Measurements from ENCODE around the gene CTBP2.

CTBP2 gene

GRCh38 chr10:125125951-125126735, 34.2 kb downstream of the CTBP2 start:
- peaks cover 56% of the 10 kb centered on the region for H3K36me3 Mint-ChIP-seq (ENCODE audit: low read depth)
- H3K4me1 Mint-ChIP-seq: peaks cover 53% of the 10 kb centered on the region
- no peaks in the 10 kb centered on the region for H3K9me3 Mint-ChIP-seq
- H3K27ac Mint-ChIP-seq: peak overlapping the region in 2 of 3 experiments; percentile 37 to 43
- H3K4me3 Mint-ChIP-seq: no peak overlapping the region
- TF ChIP-seq, protein P1, sequence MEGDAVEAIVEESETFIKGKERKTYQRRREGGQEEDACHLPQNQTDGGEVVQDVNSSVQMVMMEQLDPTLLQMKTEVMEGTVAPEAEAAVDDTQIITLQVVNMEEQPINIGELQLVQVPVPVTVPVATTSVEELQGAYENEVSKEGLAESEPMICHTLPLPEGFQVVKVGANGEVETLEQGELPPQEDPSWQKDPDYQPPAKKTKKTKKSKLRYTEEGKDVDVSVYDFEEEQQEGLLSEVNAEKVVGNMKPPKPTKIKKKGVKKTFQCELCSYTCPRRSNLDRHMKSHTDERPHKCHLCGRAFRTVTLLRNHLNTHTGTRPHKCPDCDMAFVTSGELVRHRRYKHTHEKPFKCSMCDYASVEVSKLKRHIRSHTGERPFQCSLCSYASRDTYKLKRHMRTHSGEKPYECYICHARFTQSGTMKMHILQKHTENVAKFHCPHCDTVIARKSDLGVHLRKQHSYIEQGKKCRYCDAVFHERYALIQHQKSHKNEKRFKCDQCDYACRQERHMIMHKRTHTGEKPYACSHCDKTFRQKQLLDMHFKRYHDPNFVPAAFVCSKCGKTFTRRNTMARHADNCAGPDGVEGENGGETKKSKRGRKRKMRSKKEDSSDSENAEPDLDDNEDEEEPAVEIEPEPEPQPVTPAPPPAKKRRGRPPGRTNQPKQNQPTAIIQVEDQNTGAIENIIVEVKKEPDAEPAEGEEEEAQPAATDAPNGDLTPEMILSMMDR (IDR thresholded peaks at IDR 0.05; ENCODE audit: unreplicated experiment in 3 of 3): no peak
- no peaks in the 10 kb centered on the region for H3K27me3 Mint-ChIP-seq (ENCODE audit: low read depth)

DNA sequence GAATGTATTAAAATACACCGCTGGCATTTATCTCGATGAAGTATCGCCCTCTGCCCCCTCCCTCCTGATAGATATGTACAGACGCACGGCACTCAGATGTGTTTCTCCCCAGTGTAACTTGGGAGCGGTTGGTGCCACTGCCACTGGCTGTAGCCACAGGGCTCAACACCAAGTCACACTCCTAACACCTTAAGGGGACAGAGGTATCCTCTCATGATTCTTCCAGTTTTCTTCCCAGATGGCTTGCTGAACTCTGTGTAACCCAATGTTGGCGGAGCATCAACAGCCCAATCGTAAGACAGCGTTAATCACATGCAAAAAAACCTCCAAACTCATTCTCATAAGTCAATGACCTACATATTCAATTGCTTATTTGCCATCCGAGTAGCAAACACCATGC, 35.5 kb downstream of the CTBP2 start:
- H3K9me3 Mint-ChIP-seq: no peaks in the 10 kb centered on the region
- peaks cover 44% of the 10 kb centered on the region for H3K36me3 Mint-ChIP-seq (ENCODE audit: low read depth)
- H3K27ac Mint-ChIP-seq: peak overlapping the region; percentile 13 to 70 (median 37)
- H3K4me1 Mint-ChIP-seq: peaks cover 56% of the 10 kb centered on the region
- TF ChIP-seq, protein P1 (IDR thresholded peaks at IDR 0.05; ENCODE audit: unreplicated experiment in 3 of 3): no peak
- no peaks in the 10 kb centered on the region for H3K27me3 Mint-ChIP-seq (ENCODE audit: low read depth)
- H3K4me3 Mint-ChIP-seq: no peak overlapping the region

GRCh38 chr10:125124115-125124487, 36.3 kb downstream of the CTBP2 start:
- H3K9me3 Mint-ChIP-seq: no peaks in the 10 kb centered on the region
- peak overlapping the region in 1 of 3 experiments; percentile 45 for H3K4me3 Mint-ChIP-seq
- TF ChIP-seq, protein P1 (IDR thresholded peaks at IDR 0.05; ENCODE audit: unreplicated experiment in 3 of 3): no peak
- no peaks in the 10 kb centered on the region for H3K27me3 Mint-ChIP-seq (ENCODE audit: low read depth)
- peaks cover 63% of the 10 kb centered on the region for H3K4me1 Mint-ChIP-seq
- H3K36me3 Mint-ChIP-seq (ENCODE audit: low read depth): peaks cover 37% of the 10 kb centered on the region
- H3K27ac Mint-ChIP-seq: peak overlapping the region; percentile 56 to 70 (median 59)

DNA sequence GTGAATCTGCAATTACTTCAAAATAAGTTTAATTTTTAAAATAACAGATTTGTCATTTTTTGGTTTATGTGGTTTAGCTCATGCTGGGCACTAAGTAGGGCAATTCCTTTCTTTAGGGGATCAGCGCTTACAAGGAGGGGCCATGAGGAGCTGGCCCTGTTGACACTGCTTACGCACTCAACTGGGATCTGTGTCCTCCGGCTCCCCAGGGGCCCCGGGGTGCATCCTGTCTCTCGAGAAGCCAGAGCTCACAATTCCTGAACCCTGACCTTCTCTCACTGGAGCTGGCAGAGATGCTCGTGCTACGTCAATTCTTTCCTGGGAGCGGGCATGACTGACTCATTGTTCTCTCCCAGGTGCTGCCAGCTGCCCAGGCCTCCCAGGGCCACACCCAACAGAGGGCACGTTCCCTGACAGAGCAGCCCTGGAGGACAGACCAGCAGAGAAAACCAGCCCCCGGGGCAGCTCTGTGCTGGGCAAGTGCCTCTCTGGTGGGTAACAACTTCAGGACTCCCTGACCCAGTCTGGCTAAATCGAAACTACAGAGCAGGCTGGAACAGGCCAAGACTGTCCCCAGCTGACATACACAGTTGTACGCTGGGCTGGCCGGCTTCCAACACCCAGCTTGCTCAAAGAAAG, 36.8 kb downstream of the CTBP2 start:
- peak overlapping the region; percentile 56 to 70 (median 59) for H3K27ac Mint-ChIP-seq
- peaks cover 33% of the 10 kb centered on the region for H3K36me3 Mint-ChIP-seq (ENCODE audit: low read depth)
- peak overlapping the region in 1 of 3 experiments; percentile 45 for H3K4me3 Mint-ChIP-seq
- TF ChIP-seq, protein P1 (IDR thresholded peaks at IDR 0.05; ENCODE audit: unreplicated experiment in 3 of 3): no peak
- H3K27me3 Mint-ChIP-seq (ENCODE audit: low read depth): no peaks in the 10 kb centered on the region
- H3K9me3 Mint-ChIP-seq: no peaks in the 10 kb centered on the region
- H3K4me1 Mint-ChIP-seq: peaks cover 62% of the 10 kb centered on the region

DNA sequence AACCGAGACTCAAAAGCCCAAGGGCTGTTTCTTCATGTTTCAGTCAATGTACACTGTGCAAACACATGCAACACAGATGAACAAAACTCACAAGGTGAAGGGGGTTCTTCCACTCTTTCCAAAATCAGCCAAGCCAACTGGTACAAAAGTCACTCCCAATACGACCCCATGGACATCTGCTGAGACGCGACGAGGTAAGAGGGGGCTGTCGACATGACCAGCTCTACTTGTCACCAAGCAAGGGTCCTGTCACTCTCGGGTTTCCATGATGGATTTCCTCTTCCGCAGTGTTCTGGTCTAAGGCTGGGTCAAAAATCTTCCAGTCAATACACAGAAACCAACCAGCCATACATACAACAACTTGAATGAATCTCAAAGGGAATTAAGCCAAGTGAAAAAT, 37.8 kb downstream of the CTBP2 start:
- Mint-ChIP-seq H3K9me3 (no peaks in the 10 kb centered on the region), H3K36me3 (ENCODE audit: low read depth) (peaks cover 24% of the 10 kb centered on the region), H3K4me1 (peaks cover 71% of the 10 kb centered on the region), H3K27ac (peak overlapping the region in 1 of 3 experiments; percentile 30), H3K27me3 (ENCODE audit: low read depth) (no peaks in the 10 kb centered on the region), H3K4me3 (no peak overlapping the region)
- TF ChIP-seq, protein P1 (IDR thresholded peaks at IDR 0.05; ENCODE audit: unreplicated experiment in 3 of 3): no peak
